Transverse colon (tissue), 4 donors: ENCODE measurements around the gene USP8. TPM values are rescaled to one million over a fixed set of nuclear protein-coding genes. Genes with fewer than 3 reads are reported as not detected.
"Not testable (repeated sequence)": the region's sequence is repeated elsewhere in the genome, so short reads cannot be mapped to it uniquely, and the experiment has no call there.

Experiments
- DNase-seq: peaks from one replicate; pipeline ENCODE4 v3.0.0-alpha.2; 2019
- H3K27ac ChIP-seq, 4 donors: fragments of 200-600 bp; sonication (generic); 2 replicates each; pipeline ENCODE4 v1.5.1; 2016 to 2018; ENCODE audit warnings: inconsistent platforms in 4 of 4
- H3K27me3 ChIP-seq: fragments of 200-600 bp; sonication (generic); 2 replicates; pipeline ENCODE4 v1.5.1; 2017; ENCODE audit warnings: inconsistent platforms
- H3K36me3 ChIP-seq, 4 donors: fragments of 200-600 bp; sonication (generic); 2 replicates each; pipeline ENCODE4 v1.5.1; 2017 to 2019; ENCODE audit warnings: inconsistent platforms in 4 of 4
- H3K4me1 ChIP-seq, 4 donors: fragments of 200-600 bp; sonication (generic); 2 replicates each; pipeline ENCODE4 v1.5.1; 2017 to 2020; ENCODE audit warnings: inconsistent platforms in 4 of 4
- H3K4me3 ChIP-seq, 4 donors: fragments of 200-600 bp; sonication (generic); 1 replicate in 1 of 4; 2 replicates in 3 of 4; pipeline versions ENCODE4 v1.5.1 to v1.6.1; 2017 to 2019; ENCODE audit warnings: inconsistent platforms in 4 of 4
- H3K9me3 ChIP-seq, 2 donors: fragments of 200-600 bp; sonication (generic); 2 replicates each; pipeline ENCODE4 v1.5.1; 2017 to 2019; ENCODE audit warnings: inconsistent platforms in 2 of 2
- EP300 ChIP-seq: sonication (generic); formaldehyde crosslinking; IDR thresholded peaks from one replicate; pipeline ENCODE4 v1.6.1; 2017; ENCODE audit warnings: antibody characterized with exemption, low read depth
- POLR2A ChIP-seq: fragments of 450-650 bp; IDR thresholded peaks from one replicate; pipeline ENCODE4 v1.6.1; 2016; ENCODE audit warnings: antibody characterized with exemption, mild to moderate bottlenecking, moderate library complexity
- POLR2AphosphoS5 ChIP-seq, 3 donors: sonication (generic); formaldehyde crosslinking; IDR thresholded peaks; one replicate each; pipeline ENCODE4 v1.6.1; 2016; ENCODE audit warnings: antibody characterized with exemption in 3 of 3
- WGBS, 2 donors: methylation state at CpG; one replicate each; pipeline ENCODE4 v1.1.5; 2018; ENCODE audit warnings: low coverage in 1 of 2; 5-methylcytosine and 5-hydroxymethylcytosine counted together
- in situ Hi-C, 4 donors: fragments of 200-750 bp; cut with MboI; loops; one replicate each; pipeline versions ENCODE4 v1.15.0 to v1.15.1; 2017; ENCODE audit warnings: low sequenced_read_pairs in 3 of 4, low pct_ligation_motif_present in 1 of 4, low pct_unique_long_range_greater_than_20kb in 1 of 4
- intact Hi-C: fragments of 100-400 bp; cut with DNase I; formaldehyde crosslinking; loops from one replicate; pipeline ENCODE4 v1.15.1; 2023; ENCODE audit warnings: low total_unique reads
- total RNA-seq, 4 donors: library from RNA; depleted of rRNA; stranded (reverse); fragments of >200 nt; gene quantifications; one replicate each; pipeline ENCODE4 v1.1.0, GENCODE V29; 2016
- TF ChIP-seq, protein P1 (sequence below), 5 experiments: fragments of 200-600 bp in 3 of 5; fragments of 450-650 bp in 2 of 5; sonication (generic) in 3 of 5; IDR thresholded peaks; 1 replicate in 2 of 5; 2 replicates in 3 of 5; pipeline ENCODE4 v1.5.1; 2016 to 2017; ENCODE audit warnings: antibody characterized with exemption in 5 of 5, inconsistent platforms in 3 of 5, mild to moderate bottlenecking in 2 of 5, moderate library complexity in 1 of 5

USP8 gene
- 100 to 1,000 TPM in 1 of 4 donors, 10 to 100 TPM in 3; 17.9 to 102 (median 68.9) TPM for total RNA-seq

DNA sequence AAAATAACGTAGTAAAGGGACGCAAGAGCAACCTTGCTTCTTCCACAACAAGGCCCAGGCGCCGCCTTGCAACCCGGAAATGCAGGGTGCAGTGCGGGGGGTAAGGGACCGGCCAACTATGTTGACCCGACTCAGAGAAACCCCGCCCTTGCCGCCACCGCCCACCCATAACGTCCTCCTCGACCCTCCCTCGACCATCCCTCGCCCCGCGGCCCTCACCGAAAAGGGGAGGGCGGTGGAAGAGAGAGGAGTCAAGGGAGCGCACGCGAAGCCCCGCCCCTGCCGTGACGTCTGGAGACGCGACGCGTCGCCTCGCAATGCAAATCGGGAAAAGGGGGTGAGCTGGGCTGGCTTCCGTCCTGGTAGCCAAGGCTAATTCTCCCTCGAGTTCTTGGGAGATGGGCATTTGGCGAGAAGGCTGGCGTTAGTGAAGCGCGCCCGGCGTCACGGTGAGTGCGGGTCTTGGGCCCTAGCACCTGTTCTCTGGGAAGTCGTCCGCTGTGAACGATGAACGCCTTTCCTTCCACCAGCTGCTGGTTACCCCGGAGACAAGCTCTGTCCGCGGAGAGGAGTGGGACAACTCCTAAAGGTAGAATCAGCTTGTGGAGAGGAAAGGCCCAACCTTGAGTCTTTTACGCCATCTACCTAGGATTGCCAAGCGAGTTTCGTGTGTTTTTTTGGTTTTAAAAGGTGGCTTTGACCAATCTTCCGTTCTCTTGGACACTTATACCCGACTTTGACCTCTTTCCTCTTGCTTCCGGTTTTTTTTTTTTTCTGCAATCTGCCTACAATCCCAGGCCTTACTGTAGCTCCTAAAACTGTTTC is at the start of gene USP8:
Gene USP8, plus strand, starts transcription at position 340 of the 825 bp plus-strand sequence. CDS start 14,669 bp downstream, outside the sequence.
- Histone ChIP-seq H3K27ac (peak within 1 kb of the TSS; percentile 90 to 98 (median 96)), H3K27me3 (no peaks in the 10 kb centered on the region), H3K4me1 (peaks cover 8 to 30% (median 19%) of the 10 kb centered on the region in 4 donors), H3K9me3 (no peaks in the 10 kb centered on the region), H3K36me3 (no peaks in the 10 kb centered on the region), H3K4me3 (peak within 1 kb of the TSS; percentile 61 to 97 (median 84))
- DNase-seq, result peak; percentile 96
- intact Hi-C loops (loop anchor here (2.0 kb wide), 1 partner anchor 69 kb away; the partner anchor contains the start of gene GABPB1), in situ Hi-C loops (no loop called here)
- WGBS, 2 donors, result 0% methylated on average over 11 to 54 of the region's 55 CpGs
- TF ChIP-seq POLR2A, result peak; percentile 95
- TF ChIP-seq, protein P1, sequence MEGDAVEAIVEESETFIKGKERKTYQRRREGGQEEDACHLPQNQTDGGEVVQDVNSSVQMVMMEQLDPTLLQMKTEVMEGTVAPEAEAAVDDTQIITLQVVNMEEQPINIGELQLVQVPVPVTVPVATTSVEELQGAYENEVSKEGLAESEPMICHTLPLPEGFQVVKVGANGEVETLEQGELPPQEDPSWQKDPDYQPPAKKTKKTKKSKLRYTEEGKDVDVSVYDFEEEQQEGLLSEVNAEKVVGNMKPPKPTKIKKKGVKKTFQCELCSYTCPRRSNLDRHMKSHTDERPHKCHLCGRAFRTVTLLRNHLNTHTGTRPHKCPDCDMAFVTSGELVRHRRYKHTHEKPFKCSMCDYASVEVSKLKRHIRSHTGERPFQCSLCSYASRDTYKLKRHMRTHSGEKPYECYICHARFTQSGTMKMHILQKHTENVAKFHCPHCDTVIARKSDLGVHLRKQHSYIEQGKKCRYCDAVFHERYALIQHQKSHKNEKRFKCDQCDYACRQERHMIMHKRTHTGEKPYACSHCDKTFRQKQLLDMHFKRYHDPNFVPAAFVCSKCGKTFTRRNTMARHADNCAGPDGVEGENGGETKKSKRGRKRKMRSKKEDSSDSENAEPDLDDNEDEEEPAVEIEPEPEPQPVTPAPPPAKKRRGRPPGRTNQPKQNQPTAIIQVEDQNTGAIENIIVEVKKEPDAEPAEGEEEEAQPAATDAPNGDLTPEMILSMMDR (IDR thresholded peaks at IDR 0.05), result no peak
- peak; percentile 12 for TF ChIP-seq EP300
- peak; percentile 86 to 98 (median 97) for TF ChIP-seq POLR2AphosphoS5 (IDR thresholded peaks at IDR 0.05)

DNA sequence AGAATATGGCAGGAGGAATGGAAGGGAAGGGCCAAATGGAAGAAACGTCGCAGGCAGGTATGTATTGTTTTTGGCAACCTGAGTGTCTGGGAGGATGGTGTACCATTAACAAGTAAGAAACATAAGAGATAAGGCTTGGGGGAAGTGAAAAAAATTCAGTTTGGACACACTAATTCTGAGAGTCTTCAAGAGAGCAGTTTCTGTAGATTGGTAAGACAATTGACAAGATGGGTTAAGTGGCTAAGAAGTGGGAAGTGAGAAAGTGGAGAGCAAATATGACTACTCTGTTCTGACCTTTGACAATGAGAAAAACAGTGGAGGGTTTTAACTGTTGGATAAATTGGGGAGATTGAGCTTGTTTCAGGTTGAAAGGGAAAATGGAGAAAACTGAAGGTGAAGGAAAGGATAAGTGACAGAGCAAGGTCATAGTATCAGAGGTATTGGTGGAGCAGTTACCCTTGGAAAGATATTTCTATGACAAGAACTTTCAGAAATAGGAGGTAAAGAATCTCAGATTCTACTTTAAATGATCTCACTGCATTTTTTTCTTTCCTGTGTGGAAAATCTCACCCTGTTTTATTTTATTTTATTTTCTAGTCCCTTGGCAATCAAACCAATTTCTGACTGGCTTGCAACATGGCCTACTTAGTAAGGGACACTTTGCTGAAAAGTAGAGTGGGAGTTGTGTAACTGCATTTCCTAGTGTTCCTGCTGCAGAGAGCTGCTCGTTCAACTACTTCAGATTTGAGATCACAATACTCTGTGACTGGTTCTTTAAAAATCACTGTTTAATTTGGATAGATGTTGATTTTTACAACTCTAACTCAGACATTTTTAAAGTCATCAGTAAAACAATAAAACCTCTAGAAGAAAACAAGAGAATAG is 46.1 kb upstream of the USP8 start:
- H3K4me1 ChIP-seq, result no peaks in the 10 kb centered on the region
- DNase-seq, result no peak
- intact Hi-C loops, result no loop called here

DNA sequence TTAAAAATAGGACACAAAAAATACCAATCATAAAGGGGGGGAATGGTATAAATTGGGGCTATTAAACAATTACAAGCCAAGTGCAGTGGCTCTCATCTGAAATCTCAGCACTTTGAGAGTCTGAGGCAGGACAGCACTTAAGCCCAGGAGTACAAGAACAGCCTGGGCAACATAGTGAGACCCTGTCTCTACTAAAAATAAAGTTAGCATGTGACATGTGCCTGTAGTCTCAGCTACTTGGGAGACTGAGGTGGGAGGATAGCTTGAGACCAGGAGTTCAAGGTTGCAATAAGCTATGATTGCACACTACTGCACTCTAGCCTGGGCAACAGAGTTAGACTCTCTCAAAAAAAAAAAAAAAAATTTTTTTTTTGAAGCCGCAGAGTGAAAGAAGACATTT is 45.4 kb upstream of the USP8 start:
- in situ Hi-C loops (no loop called here), intact Hi-C loops (no loop called here)
- Histone ChIP-seq H3K4me1 (no peaks in the 10 kb centered on the region), H3K27ac (no peak overlapping the region), H3K27me3 (no peaks in the 10 kb centered on the region), H3K9me3 (no peaks in the 10 kb centered on the region), H3K4me3 (no peak overlapping the region), H3K36me3 (no peaks in the 10 kb centered on the region)
- TF ChIP-seq POLR2A (no peak), EP300 (no peak)
- 94 to 100% methylated on average over 1 of the region's 1 CpG for WGBS, 2 donors
- DNase-seq, result no peak

More for the DNA sequence above, 46.1 kb upstream of the USP8 start:
- WGBS, 2 donors, result 48 to 56% methylated on average over 3 of the region's 3 CpGs
- Histone ChIP-seq H3K4me3 (no peak overlapping the region), H3K27ac (no peak overlapping the region), H3K9me3 (no peaks in the 10 kb centered on the region), H3K36me3 (no peaks in the 10 kb centered on the region), H3K27me3 (no peaks in the 10 kb centered on the region)
- TF ChIP-seq POLR2AphosphoS5 (IDR thresholded peaks at IDR 0.05) (no peak), EP300 (no peak), POLR2A (no peak)
- in situ Hi-C loops, result no loop called here

GRCh38 chr15:50379413-50379812 is 44.8 kb upstream of the USP8 start:
- WGBS, 2 donors, result 96% methylated on average over 4 to 7 of the region's 7 CpGs
- H3K9me3 ChIP-seq, H3K4me1 ChIP-seq, DNase-seq, intact Hi-C loops, H3K4me3 ChIP-seq, H3K27me3 ChIP-seq, H3K36me3 ChIP-seq, H3K27ac ChIP-seq, in situ Hi-C loops: not testable (repeated sequence)

DNA sequence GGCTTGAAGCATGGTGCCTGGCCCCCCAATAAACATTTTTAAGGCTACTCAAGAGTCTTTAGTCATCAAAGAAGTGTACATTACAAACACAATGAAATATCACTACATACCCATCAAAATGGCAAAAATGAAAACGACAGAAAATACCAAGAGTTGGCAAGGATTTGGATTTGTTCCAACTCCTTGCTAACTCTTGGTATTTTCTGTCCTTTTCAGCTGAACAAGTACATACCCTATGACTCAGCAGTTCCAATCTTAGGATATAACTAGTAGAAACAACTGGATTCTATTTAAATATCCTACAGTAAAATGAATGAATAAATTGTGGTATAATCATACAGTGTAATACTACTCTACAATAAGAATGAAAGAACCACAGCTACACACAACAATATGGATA is 44.1 kb upstream of the USP8 start:
- in situ Hi-C loops (no loop called here), intact Hi-C loops (no loop called here)
- Histone ChIP-seq H3K36me3 (no peaks in the 10 kb centered on the region), H3K27me3 (no peaks in the 10 kb centered on the region), H3K27ac (no peak overlapping the region), H3K9me3 (no peaks in the 10 kb centered on the region), H3K4me3 (no peak overlapping the region), H3K4me1 (no peaks in the 10 kb centered on the region)
- TF ChIP-seq, protein P1 (IDR thresholded peaks at IDR 0.05), result no peak
- TF ChIP-seq POLR2A (no peak), POLR2AphosphoS5 (IDR thresholded peaks at IDR 0.05) (no peak), EP300 (no peak)
- 36 to 39% methylated on average over 1 of the region's 1 CpG for WGBS, 2 donors
- DNase-seq, result no peak
